HG02642 (cell line): ENCODE results near the gene NEDD4L.

ENCODE experiments used
- ATAC-seq: cut with Tn5 transposase; IDR thresholded peaks from one replicate; pipeline ENCODE4 v1.9.1; 2021; ENCODE audit warnings: mild to moderate bottlenecking; ENCODE audit not compliant: unreplicated experiment, poor library complexity

Gene NEDD4L

GRCh38 chr18:58196881-58197872 is 153.2 kb downstream of the NEDD4L start:
- no peak for ATAC-seq

- ATAC-seq: no peak
Observed at GRCh38 chr18:58201268-58201667, 157.2 kb downstream of the NEDD4L start.

- no peak for ATAC-seq
Observed at GRCh38 chr18:58201733-58202730, 158.0 kb downstream of the NEDD4L start.

- ATAC-seq: no peak
Observed at GRCh38 chr18:58204776-58205442, 160.9 kb downstream of the NEDD4L start.

GRCh38 chr18:58205443-58206160 is 161.6 kb downstream of the NEDD4L start:
- no peak for ATAC-seq

GRCh38 chr18:58207520-58208152 is 163.6 kb downstream of the NEDD4L start:
- ATAC-seq: no peak

GRCh38 chr18:58208207-58208932 is 164.3 kb downstream of the NEDD4L start:
- no peak for ATAC-seq

GRCh38 chr18:58209326-58209725 is 165.3 kb downstream of the NEDD4L start:
- ATAC-seq: no peak

GRCh38 chr18:58211510-58211909 is 167.5 kb downstream of the NEDD4L start:
- ATAC-seq: no peak

GRCh38 chr18:58212274-58212673 is 168.2 kb downstream of the NEDD4L start:
- ATAC-seq: no peak

GRCh38 chr18:58213440-58213839 is 169.4 kb downstream of the NEDD4L start:
- no peak for ATAC-seq

GRCh38 chr18:58215011-58215410 is 171.0 kb downstream of the NEDD4L start:
- ATAC-seq: no peak

GRCh38 chr18:58216071-58216481 is 172.1 kb downstream of the NEDD4L start:
- ATAC-seq: no peak

GRCh38 chr18:58217052-58217451 is 173.0 kb downstream of the NEDD4L start:
- no peak for ATAC-seq

GRCh38 chr18:58218117-58218516 is 174.1 kb downstream of the NEDD4L start:
- ATAC-seq: no peak

- ATAC-seq: no peak
Observed at GRCh38 chr18:58221060-58221725, 177.2 kb downstream of the NEDD4L start.

GRCh38 chr18:58222432-58223125 is 178.6 kb downstream of the NEDD4L start:
- ATAC-seq: no peak
